DMS153 treated with DMSO at 0.1 percent for 48 hours (cell line): Measurements from ENCODE around the gene SPC24.
"Not testable (repeated sequence)": the region's sequence is repeated elsewhere in the genome, so short reads cannot be mapped to it uniquely, and the experiment has no call there.

Experiments
- DNase-seq: peaks from one replicate; lab custom pipeline; 2025; ENCODE audit not compliant: unreplicated experiment; lab: John Stamatoyannopoulos, UW

The SPC24 gene

DNA sequence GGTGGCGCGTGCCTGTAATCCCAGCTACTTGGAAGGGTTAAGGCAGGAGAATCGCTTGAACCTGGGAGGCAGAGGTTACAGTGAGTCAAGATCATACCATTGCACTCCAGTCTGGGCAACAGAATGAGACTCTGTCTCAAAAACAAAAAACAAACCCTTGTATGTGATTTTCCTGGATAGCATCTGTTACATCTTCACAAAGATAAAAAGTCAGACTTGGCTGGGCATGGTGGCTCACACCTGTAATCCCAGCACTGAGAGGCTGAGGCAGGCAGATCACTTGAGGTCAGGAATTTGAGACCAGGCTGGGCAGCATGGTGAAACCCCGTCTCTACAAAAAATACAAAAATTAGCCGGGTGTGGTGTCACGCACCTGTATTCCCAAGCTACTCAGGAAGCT is 58.2 kb downstream of the SPC24 start:
- DNase-seq: not testable (repeated sequence)

DNA sequence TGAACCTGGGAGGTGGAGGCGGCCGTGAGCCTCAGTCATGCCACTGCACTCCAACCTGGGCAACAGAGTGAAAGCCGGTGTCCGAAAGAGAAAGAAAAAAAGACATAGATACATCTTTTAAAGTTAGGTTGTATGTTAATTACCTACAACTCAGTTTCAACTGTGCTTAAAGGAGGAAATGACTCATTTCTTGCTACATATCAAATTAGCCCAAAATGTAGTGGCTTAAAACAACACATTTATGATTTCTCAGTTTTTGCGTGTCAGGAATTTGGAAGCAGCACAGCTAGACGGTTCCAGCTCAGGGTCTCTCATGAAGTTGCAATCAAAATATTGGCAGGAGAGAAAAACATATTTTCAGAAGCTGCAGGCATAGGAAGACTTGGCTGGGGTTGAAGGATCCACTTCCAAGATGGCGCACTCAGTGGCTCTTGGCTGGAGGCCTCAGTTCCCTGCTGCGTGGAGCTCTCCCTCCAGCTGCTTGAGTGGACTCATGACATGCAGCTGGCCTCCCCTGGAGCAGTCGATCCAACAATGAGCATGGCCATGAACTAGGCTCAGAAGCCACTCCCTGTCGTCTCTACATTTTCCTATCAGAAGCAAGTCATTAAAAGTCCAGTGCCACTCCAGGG is 59.3 kb downstream of the SPC24 start:
- DNase-seq: no peak
